ENCODE results near the gene KCNMA1. TPM values are rescaled to one million over a fixed set of nuclear protein-coding genes. Genes with fewer than 3 reads are reported as not detected.
"Not testable (repeated sequence)": the region's sequence is repeated elsewhere in the genome, so short reads cannot be mapped to it uniquely, and the experiment has no call there.

Gene KCNMA1
- total RNA-seq, 3 donors from 2014 or later = 0.10 to 0.60 (median 0.18) TPM

DNA sequence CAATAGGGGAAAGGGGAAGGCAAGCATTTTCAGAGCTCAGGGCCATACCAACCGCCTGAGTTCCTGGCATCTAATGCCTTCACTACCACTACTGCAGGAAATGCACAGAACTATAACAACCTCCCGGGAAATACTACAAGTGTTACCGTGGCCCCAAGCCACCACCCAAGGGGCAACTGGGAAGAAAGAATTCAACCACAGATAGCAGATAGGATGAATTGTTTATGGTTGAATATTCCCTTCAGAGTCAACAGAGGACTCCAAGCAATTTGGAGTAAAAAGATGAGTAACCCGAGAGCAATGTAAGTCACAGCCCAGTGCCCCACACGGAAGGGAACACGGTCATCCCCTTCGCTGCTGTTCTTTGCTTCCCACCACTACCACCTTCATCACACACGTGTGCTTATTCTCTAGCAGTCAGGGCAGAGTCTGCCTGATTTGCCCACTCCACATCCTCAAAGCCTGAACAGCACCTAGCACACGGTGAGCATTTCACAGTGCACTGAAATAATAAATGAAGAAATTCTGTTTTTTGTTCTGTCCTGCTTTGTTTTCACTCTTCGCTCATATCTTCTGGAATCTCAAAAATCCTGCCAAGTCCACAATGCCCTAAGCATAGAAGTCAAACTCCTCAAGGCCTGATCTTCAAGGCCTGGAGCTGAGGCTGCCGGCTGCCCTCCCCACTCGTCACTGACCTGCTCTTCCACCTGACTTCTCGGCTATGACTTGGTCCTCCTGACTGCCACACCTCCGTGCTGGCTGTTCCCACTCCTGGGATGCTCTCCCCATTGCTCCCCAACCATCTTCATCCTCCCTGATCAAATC lies 221.1 kb downstream of the KCNMA1 start:
- ATAC-seq = no peak
- H3K27me3 Mint-ChIP-seq (ENCODE audit: low read depth) = peaks cover 2% of the 10 kb centered on the region
- no peak overlapping the region for H3K4me3 Mint-ChIP-seq
- H3K36me3 Mint-ChIP-seq (ENCODE audit: insufficient read depth) = no peaks in the 10 kb centered on the region
- no peak for DNase-seq
- no peaks in the 10 kb centered on the region for H3K4me1 Mint-ChIP-seq (ENCODE audit: low read depth)
- no peaks in the 10 kb centered on the region for H3K9me3 Mint-ChIP-seq

DNA sequence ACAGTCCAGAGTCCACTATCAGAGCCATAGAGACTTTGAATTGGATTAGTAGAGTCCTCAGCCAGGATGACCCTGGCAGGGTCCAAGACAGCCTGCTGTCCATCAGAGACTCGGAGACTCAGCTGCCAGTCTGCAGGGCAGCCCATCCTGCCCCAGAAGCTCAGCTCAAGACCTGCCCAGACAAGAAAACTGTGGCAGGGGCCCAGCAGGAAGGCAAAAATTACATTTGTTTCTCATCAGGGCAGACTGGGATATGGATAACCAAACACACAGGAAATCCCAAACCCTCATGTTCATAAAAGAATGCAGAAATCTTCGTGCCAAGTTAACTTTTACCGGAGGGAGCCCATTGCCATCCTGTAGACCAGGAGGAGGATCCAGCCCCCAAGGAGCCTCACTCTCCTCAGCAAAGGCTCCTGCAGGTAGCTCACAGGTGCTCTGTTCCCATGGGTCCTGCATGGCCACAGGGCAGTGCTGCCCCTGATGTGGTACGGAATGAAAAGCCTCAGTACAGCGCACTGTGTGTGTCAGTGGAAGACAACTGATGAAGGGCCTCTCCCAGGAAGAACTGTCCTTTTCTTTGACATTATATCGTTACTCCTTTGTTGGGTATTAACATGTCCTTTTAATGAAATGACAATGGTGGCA lies 222.2 kb downstream of the KCNMA1 start:
- no peaks in the 10 kb centered on the region for H3K4me1 Mint-ChIP-seq (ENCODE audit: low read depth)
- H3K27me3 Mint-ChIP-seq (ENCODE audit: low read depth) = peaks cover 6% of the 10 kb centered on the region
- H3K36me3 Mint-ChIP-seq (ENCODE audit: insufficient read depth) = no peaks in the 10 kb centered on the region

DNA sequence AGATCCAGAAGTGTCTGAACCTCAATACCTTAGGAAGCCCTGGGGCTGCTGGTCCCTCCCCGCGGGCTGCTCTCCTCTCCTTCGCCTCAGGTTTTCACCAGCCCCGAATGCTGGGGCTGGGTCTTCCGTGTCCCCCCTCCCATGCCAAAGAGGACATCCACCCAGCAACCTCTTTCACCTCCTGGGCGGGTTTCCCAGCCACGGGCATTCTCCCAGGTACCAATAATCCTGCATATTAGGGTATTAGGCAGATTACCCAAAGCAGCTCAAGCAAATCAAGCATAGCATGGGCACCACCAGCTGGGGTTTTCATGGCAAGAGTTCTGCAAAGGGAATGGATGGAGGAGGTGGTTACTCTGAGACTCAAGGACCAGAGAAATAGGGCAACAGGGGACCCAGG lies 224.4 kb downstream of the KCNMA1 start:
- Mint-ChIP-seq H3K27me3 (ENCODE audit: low read depth) (peaks cover 6% of the 10 kb centered on the region), H3K9me3 (no peaks in the 10 kb centered on the region), H3K36me3 (ENCODE audit: insufficient read depth) (no peaks in the 10 kb centered on the region), H3K4me1 (ENCODE audit: low read depth) (no peaks in the 10 kb centered on the region), H3K4me3 (no peak overlapping the region)
- no peak for ATAC-seq
- no peak for DNase-seq

More for the DNA sequence above, 222.2 kb downstream of the KCNMA1 start:
- Mint-ChIP-seq H3K9me3 (no peaks in the 10 kb centered on the region), H3K4me3 (no peak overlapping the region)
- DNase-seq = no peak
- ATAC-seq = no peak

DNA sequence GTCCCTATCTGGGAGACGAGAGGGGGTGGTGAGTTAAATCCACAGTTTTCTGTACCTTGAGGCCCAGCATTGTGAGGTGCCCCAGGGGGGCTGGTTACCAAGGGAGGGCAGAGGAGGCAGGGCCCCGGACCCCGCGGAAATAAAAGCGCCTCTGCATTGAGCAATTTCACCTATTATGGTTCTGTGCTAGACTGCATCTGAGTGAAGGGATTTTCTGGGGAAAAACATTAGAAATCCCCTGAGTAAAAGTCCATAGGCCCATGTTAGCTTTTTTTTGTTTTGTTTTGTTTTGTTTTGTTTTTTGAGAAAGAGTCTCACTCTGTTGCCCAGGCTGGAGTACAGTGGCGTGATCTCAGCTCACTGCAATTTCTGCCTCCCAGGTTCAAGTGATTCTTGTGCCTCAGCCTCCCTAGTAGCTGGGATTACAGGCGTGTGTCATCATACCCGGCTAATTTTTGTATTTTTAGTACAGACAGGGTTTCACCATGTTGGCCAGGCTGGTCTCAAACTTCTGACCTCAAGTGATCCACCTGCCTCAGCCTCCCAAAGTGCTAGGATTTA lies 225.0 kb downstream of the KCNMA1 start:
- H3K4me1 Mint-ChIP-seq (ENCODE audit: low read depth); H3K36me3 Mint-ChIP-seq (ENCODE audit: insufficient read depth); H3K4me3 Mint-ChIP-seq; H3K27me3 Mint-ChIP-seq (ENCODE audit: low read depth); ATAC-seq; DNase-seq; H3K9me3 Mint-ChIP-seq: not testable (repeated sequence)

DNA sequence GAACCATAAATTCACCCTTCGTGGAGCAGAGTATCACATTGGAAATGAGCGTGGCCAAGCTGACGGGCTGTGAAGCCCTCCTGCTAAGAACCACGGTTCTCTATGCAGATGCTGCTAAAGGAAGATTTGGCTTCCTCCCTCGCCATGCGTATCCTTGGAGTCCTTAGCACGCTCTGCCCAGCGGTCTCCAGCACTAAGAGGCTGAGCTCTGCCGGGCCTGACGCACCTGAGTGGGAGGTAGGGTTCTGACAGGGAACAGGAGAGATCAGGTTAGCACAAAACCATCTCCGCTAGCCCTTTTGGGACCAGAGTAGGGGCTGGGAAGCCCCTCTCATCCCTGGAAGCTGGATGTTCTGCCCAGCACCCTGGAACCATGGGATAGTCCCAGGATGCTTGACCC lies 225.8 kb downstream of the KCNMA1 start:
- Mint-ChIP-seq H3K27me3 (ENCODE audit: low read depth) (peaks cover 4% of the 10 kb centered on the region), H3K4me1 (ENCODE audit: low read depth) (no peaks in the 10 kb centered on the region), H3K9me3 (no peaks in the 10 kb centered on the region), H3K4me3 (no peak overlapping the region), H3K36me3 (ENCODE audit: insufficient read depth) (no peaks in the 10 kb centered on the region)
- ATAC-seq (no peak), DNase-seq (no peak)

DNA sequence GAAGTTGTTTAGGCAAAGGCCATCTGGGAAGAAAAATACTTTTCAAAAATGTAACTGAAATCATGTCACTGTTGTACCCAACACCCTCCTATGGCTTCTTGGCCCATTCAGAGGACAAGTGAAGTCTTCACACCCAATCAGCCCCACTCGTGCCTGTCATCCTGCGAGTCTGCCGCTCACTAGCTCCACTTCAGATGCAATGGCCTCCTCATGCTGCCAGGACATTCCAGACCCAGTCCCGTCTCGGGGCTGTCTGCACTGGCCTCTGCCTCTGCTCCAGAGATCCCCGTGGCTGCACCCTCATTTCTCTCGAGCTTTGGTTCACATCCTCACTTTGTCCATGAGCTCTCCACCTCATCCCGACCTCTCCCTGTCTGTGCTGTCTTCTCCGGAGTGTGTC lies 227.1 kb downstream of the KCNMA1 start:
- no peaks in the 10 kb centered on the region for H3K36me3 Mint-ChIP-seq (ENCODE audit: insufficient read depth)
- peaks cover 4% of the 10 kb centered on the region for H3K27me3 Mint-ChIP-seq (ENCODE audit: low read depth)
- ATAC-seq = no peak
- H3K4me3 Mint-ChIP-seq = no peak overlapping the region
- no peaks in the 10 kb centered on the region for H3K9me3 Mint-ChIP-seq
- H3K4me1 Mint-ChIP-seq (ENCODE audit: low read depth) = no peaks in the 10 kb centered on the region
- DNase-seq = no peak

DNA sequence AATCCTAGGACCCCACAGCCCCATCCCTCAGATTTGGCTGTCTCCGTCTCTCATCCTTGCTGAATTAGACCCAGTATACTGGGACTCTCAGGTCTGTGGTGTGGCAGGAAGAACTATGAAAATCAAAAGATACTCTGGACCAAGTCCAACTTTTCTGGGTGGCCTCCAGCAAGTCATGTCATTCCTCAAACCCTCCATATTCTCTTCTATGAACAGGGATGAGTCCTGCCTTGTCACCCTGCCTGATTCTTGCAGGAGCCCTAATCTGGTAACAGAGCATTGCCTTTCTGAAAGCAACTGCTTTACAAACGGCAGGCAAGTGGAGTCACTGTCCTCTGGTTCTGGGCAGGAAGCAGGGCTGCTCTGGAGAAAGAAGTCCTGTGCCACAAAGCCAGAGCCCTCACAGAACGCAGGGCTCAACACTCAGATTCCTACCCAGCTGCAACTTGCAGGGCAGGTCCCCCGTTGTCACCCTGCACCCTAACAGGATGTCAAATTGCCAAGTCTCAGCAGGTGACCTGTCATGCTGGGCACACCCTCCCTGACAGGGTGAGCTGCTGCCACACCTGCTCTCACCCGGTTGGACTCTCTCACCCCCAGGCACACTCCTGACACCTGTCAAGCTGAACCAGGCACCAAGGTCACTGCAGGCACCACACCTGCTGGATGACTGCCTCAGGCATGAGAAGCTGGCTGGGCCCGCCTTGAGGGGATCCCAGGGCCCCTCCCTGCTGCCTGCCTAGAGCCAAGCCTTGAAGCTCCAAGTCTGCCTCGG lies 227.7 kb downstream of the KCNMA1 start:
- no peak overlapping the region for H3K4me3 Mint-ChIP-seq
- no peaks in the 10 kb centered on the region for H3K9me3 Mint-ChIP-seq
- ATAC-seq = no peak
- no peaks in the 10 kb centered on the region for H3K36me3 Mint-ChIP-seq (ENCODE audit: insufficient read depth)
- H3K4me1 Mint-ChIP-seq (ENCODE audit: low read depth) = no peaks in the 10 kb centered on the region
- peaks cover 4% of the 10 kb centered on the region for H3K27me3 Mint-ChIP-seq (ENCODE audit: low read depth)
- no peak for DNase-seq

DNA sequence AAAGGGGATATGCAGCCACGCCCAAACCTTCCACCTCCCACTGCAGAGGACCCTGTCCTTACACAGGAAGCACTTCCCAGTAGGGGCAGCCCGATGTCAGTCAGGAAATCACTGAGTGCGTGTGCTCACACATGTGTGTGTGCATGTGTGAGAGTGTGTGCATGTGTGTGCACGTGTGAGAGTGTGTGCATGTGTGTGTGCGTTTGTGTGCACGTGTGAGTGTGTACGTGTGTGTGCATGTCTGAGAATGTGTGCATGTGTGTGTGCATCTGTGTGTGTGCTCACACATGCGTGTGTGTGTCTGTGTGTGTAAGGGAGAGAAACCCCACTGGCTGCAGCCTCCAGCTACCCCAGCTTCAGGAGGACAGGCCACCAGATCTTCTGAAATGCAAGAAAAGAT lies 229.3 kb downstream of the KCNMA1 start:
- Mint-ChIP-seq H3K27me3 (ENCODE audit: low read depth) (peaks cover 7% of the 10 kb centered on the region), H3K4me3 (no peak overlapping the region), H3K36me3 (ENCODE audit: insufficient read depth) (no peaks in the 10 kb centered on the region), H3K4me1 (ENCODE audit: low read depth) (no peaks in the 10 kb centered on the region), H3K9me3 (no peaks in the 10 kb centered on the region)
- DNase-seq (no peak), ATAC-seq (no peak)

DNA sequence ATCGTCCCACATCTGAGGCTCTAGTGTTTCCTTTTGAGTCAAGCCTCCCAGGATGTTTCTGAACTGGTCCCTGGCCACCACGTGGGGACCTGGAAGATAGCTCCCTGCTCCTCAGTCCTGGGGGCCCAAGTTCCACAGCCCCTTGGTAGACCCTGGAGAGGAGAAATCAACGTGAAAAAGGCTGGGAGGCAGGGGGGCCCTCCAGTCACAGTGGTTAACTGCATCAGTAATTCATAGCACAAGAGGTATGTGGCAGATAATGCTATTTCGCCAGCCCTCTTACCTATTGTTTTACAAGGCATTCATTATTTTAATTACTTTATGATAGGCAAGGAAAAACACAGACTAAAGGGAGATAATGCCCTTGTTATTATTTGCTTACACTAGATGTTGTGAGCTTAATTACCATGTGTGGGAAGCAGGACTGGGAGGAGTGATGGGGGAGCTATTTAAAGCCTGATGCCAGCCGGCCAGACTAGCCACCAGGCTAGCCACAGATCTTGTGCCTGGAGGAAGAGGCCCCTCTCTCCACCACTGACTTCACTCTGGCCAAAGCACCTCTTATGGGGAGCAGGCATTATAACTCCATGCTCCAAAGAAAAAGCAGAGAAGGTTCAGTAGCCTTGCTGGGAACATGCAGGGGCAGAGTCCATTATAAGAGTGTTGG lies 230.7 kb downstream of the KCNMA1 start:
- Mint-ChIP-seq H3K27me3 (ENCODE audit: low read depth) (peaks cover 17% of the 10 kb centered on the region), H3K36me3 (ENCODE audit: insufficient read depth) (no peaks in the 10 kb centered on the region), H3K9me3 (no peaks in the 10 kb centered on the region), H3K4me3 (no peak overlapping the region), H3K4me1 (ENCODE audit: low read depth) (no peaks in the 10 kb centered on the region)
- ATAC-seq = no peak
- DNase-seq = no peak

DNA sequence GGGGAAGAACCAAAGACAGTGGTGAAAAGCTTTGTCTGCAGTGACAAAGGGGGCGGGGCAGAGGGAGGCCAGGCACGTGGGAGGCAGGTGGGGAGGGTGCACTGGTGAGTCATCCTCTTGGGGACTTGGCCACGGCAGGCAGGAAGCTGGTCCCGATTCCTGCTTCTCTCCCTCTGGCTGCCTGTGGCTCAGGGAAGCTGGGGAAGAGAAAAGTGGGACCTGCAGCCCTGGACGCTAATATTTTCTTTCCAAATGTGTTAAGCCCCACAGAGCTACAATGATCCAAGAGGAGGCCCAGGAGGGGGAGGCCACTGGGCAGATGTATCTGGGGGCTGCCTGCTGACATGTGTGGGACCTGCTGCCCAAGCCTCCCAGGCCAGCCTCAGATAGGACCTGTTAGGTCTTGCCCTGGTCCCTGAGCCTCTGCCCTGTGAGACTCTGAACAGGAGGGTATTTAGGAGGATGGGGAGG lies 231.8 kb downstream of the KCNMA1 start:
- no peaks in the 10 kb centered on the region for H3K36me3 Mint-ChIP-seq (ENCODE audit: insufficient read depth)
- no peaks in the 10 kb centered on the region for H3K9me3 Mint-ChIP-seq
- H3K4me3 Mint-ChIP-seq = no peak overlapping the region
- no peaks in the 10 kb centered on the region for H3K4me1 Mint-ChIP-seq (ENCODE audit: low read depth)
- ATAC-seq (no peak), DNase-seq (no peak)
- peaks cover 16% of the 10 kb centered on the region for H3K27me3 Mint-ChIP-seq (ENCODE audit: low read depth)

DNA sequence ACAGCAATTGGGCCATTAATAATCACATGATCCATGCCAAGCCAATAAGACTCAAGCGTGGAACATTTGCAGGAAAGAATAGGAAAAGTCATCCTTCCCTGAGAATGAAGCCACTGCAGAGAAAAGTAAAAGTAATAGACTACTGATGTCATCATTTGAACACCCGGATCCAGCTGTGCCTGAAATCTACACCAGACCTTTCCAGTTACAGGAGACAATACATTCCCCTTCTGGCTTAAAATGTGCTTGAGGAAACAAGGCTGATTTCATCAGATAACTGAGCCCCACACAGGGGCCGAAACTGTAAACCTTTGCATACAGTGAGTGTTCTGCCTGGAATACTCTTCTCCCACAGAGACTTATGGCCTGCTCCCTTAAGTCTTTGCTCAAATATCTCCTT lies 232.8 kb downstream of the KCNMA1 start:
- H3K9me3 Mint-ChIP-seq = no peaks in the 10 kb centered on the region
- ATAC-seq (no peak), DNase-seq (no peak)
- H3K4me3 Mint-ChIP-seq = no peak overlapping the region
- peaks cover 14% of the 10 kb centered on the region for H3K27me3 Mint-ChIP-seq (ENCODE audit: low read depth)
- no peaks in the 10 kb centered on the region for H3K36me3 Mint-ChIP-seq (ENCODE audit: insufficient read depth)
- no peaks in the 10 kb centered on the region for H3K4me1 Mint-ChIP-seq (ENCODE audit: low read depth)

DNA sequence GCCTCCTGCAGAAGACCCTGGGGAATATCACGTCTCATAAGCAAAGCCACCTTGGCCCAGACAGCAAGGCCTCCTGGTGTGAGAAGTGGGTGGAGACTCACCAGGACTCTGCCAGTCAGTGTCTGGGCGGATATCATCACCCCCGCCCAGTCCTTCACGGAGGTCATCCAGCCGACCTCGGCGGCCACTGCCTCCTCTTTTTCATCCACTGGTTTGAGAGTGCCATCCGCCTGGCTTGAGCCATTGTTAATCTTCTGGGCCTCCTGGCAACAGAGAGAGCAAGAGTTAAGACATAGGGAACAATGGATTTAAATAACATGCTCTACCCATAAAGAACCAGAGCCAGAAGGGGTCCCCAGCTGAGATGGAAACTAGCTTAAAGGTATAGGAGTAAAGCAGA lies 233.8 kb downstream of the KCNMA1 start:
- Mint-ChIP-seq H3K9me3 (no peaks in the 10 kb centered on the region), H3K4me3 (no peak overlapping the region), H3K4me1 (ENCODE audit: low read depth) (no peaks in the 10 kb centered on the region), H3K36me3 (ENCODE audit: insufficient read depth) (no peaks in the 10 kb centered on the region), H3K27me3 (ENCODE audit: low read depth) (peaks cover 14% of the 10 kb centered on the region)
- ATAC-seq (no peak), DNase-seq (no peak)

DNA sequence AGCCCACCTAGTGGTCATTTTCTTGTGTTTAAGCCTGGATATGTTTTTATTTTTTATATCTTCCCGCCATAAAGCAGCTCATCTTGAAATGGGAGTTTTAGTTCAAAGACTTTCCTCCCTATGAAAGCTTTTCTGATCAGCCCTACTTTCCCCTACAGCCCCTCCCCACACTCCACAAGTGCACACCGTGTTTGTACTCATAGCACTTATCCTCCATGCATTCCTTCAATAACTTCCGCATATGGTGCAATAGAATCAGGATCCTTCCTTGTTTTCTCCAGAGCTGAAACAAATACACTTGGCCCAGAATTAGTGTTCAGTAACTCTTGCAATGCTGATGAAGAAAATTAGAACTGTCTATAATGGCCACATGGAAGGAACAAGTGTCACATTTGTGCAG lies 235.9 kb downstream of the KCNMA1 start:
- DNase-seq = no peak
- peaks cover 14% of the 10 kb centered on the region for H3K27me3 Mint-ChIP-seq (ENCODE audit: low read depth)
- no peaks in the 10 kb centered on the region for H3K4me1 Mint-ChIP-seq (ENCODE audit: low read depth)
- no peak overlapping the region for H3K4me3 Mint-ChIP-seq
- no peak for ATAC-seq
- no peaks in the 10 kb centered on the region for H3K9me3 Mint-ChIP-seq
- no peaks in the 10 kb centered on the region for H3K36me3 Mint-ChIP-seq (ENCODE audit: insufficient read depth)

DNA sequence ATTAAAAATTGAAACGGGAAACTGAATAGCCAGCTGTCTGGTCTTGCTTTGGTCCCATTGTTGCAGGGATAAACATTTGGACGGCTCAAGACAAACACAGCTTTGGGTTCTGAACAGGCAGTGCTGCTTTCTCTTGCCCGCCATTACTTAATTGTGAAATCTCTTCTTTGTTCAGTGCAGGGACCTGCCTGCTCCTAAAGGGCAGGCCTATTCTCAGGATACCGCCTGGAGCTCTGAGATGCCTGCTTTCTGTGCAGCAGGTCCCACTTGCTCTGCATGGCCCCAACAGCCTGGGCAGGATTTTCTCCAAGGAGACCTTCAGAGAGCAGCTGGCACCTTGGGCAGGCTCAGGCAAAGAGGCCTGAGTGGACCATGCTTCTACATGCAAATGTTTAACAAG lies 237.6 kb downstream of the KCNMA1 start:
- Mint-ChIP-seq H3K4me1 (ENCODE audit: low read depth) (no peaks in the 10 kb centered on the region), H3K4me3 (no peak overlapping the region), H3K36me3 (ENCODE audit: insufficient read depth) (no peaks in the 10 kb centered on the region), H3K27me3 (ENCODE audit: low read depth) (peaks cover 14% of the 10 kb centered on the region), H3K9me3 (no peaks in the 10 kb centered on the region)
- DNase-seq = no peak
- no peak for ATAC-seq
